K562 (cell line): Measurements from ENCODE around the gene RDM1.

Experiments used
- MBD2 ChIP-seq: sonication (generic); IDR thresholded peaks from 2 replicates; pipeline ENCODE4 v1.6.1; 2016; ENCODE audit warnings: low read depth, borderline replicate concordance
- NFIC ChIP-seq: fragments of 450-650 bp; IDR thresholded peaks from 2 replicates; pipeline ENCODE4 v1.6.1; 2017; ENCODE audit warnings: mild to moderate bottlenecking, inconsistent platforms
- ZNF274 ChIP-seq: IDR thresholded peaks from 2 replicates; pipeline ENCODE4 v1.6.1; 2011; ENCODE audit warnings: low read depth, mild to moderate bottlenecking, low read length, moderate library complexity, borderline replicate concordance

- no peak for TF ChIP-seq ZNF274
- no peak for TF ChIP-seq NFIC
- TF ChIP-seq MBD2 = no peak
Measured at GRCh38 chr17:35977509-35977908, 46.9 kb upstream of the RDM1 start.
